Upper lobe of left lung (tissue), 4 donors: ENCODE measurements around the gene CDH15.

Source experiments
- CTCF ChIP-seq, 6 experiments: fragments of 450-650 bp in 4 of 6; fragments of 200-600 bp in 2 of 6; sonication (generic) in 2 of 6; IDR thresholded peaks; one replicate each; pipeline ENCODE4 v1.5.1; 2016 to 2019; ENCODE audit warnings: antibody characterized with exemption in 6 of 6
- EP300 ChIP-seq, 4 donors: sonication (generic); formaldehyde crosslinking; IDR thresholded peaks; one replicate each; pipeline ENCODE4 v1.5.1; 2017; ENCODE audit warnings: antibody characterized with exemption in 4 of 4, control low read depth in 2 of 4
- POLR2A ChIP-seq, 4 donors: fragments of 450-650 bp; IDR thresholded peaks; one replicate each; pipeline ENCODE4 v1.5.1; 2016 to 2017; ENCODE audit warnings: antibody characterized with exemption in 4 of 4, mild to moderate bottlenecking in 2 of 4
- POLR2AphosphoS5 ChIP-seq, 2 donors: sonication (generic); formaldehyde crosslinking; IDR thresholded peaks; one replicate each; pipeline ENCODE4 v1.5.1; 2017; ENCODE audit warnings: antibody characterized with exemption in 2 of 2

- TF ChIP-seq CTCF (IDR thresholded peaks at IDR 0.05) (no peak), POLR2A (IDR thresholded peaks at IDR 0.05) (no peak), POLR2AphosphoS5 (IDR thresholded peaks at IDR 0.05) (no peak), EP300 (IDR thresholded peaks at IDR 0.05) (no peak)
These were observed 66.2 kb downstream of the CDH15 start for GRCh38 chr16:89237733-89238132.
